Urothelium cell line (cell line): Measurements from ENCODE around the gene GTF3C6.
"Not testable (repeated sequence)": the region's sequence is repeated elsewhere in the genome, so short reads cannot be mapped to it uniquely, and the experiment has no call there.

Experiments used
- DNase-seq: peaks from one replicate; pipeline ENCODE4 v3.0.0; 2011; ENCODE audit warnings: low spot score, mixed read lengths
- FAIRE-seq: peaks from 2 replicates; lab custom pipeline; 2011; peaks lifted over from hg19 to GRCh38; lab: Jason Lieb, UNC

Gene GTF3C6

DNA sequence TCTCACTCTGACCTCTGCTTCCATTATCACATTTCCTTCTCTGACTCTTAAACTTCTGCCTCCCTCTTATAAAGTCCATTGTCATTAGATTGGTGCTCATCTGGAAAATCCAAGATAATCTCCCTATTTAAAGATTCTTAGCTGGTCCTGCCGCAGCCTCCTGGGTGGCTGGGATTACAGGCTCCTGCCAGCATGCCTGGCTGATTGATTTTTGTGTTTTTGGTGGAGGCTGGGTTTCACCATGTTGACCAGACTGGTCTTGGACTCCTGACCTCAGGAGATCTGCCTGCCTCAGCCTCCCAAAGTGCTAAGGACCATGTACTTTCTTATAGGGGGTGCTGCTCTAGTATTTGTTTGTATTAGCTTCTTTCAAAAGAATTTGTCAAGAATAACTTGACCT lies 18.1 kb downstream of the GTF3C6 start:
- DNase-seq (no peak), FAIRE-seq (no peak)

DNA sequence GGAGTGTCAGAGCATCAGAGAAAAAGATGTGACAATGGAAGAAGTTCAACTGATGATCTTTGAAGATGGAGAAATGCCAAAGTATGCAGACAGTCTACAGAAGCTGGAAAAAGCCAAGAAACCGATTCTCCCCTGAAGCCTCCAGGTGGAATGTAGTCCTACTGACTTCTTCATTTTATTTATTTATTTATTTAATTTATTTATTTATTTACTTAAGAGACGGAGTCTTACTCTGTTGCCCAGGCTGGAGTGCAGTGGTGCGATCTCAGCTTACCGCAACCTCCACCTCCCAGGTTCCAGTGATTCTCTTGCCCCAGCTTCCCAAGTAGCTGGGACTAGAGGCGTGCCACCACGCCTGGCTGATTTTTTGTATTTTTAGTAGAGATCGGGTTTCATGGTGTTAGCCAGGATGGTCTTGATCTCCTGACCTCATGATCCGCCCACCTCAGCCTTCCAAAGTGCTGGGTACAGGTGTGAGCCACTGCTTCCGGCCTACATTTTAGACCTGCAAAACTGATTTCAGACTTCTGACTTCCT lies 21.1 kb downstream of the GTF3C6 start:
- DNase-seq (no peak), FAIRE-seq (no peak)

DNA sequence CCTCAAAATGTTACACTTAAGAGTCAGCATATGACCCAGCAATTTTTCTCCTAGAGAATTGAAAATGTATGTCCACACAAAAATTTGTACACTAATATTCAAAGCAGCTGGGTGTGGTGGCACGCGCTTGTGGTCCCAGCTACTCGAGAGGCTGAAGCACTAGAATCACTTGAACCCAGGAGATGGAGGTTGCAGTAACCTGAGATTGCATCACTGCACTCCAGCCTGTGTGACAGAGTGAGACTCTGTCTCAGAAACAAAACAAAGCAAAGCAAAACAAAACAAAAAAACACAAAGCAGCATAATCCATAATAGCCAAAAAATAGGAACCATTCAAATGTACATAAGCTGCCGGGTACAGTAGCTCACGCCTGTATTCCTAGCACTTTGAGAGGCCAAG lies 21.7 kb downstream of the GTF3C6 start:
- FAIRE-seq (no peak), DNase-seq (no peak)

- FAIRE-seq, result no peak
- DNase-seq, result no peak
Observed at GRCh38 chr6:110980648-110981047, 22.1 kb downstream of the GTF3C6 start.

DNA sequence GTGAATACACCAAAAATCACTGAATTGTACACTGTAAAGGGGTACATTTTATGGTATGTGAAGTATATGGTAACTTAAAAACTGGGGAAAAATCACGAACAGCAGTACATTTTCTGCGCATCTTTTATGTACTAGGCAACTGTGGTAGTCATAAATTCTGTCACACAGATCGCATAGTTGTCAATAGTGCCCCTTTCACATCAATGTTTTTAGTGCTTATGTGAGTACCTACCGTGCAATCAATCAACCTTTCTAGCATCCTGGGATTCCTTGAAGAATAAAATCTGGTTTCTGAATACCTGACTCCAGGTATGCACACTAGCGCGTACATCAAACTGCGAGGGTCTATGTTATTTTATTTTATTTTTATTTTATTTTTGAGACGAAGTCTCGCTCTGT lies 22.7 kb downstream of the GTF3C6 start:
- no peak for DNase-seq
- no peak for FAIRE-seq

GRCh38 chr6:110990840-110991576 lies 32.5 kb downstream of the GTF3C6 start:
- FAIRE-seq, result no peak

GRCh38 chr6:110996691-110997090 lies 38.2 kb downstream of the GTF3C6 start:
- FAIRE-seq, result no peak
- DNase-seq, result no peak

More at GRCh38 chr6:110990840-110991576, 32.5 kb downstream of the GTF3C6 start:
- DNase-seq, result no peak

DNA sequence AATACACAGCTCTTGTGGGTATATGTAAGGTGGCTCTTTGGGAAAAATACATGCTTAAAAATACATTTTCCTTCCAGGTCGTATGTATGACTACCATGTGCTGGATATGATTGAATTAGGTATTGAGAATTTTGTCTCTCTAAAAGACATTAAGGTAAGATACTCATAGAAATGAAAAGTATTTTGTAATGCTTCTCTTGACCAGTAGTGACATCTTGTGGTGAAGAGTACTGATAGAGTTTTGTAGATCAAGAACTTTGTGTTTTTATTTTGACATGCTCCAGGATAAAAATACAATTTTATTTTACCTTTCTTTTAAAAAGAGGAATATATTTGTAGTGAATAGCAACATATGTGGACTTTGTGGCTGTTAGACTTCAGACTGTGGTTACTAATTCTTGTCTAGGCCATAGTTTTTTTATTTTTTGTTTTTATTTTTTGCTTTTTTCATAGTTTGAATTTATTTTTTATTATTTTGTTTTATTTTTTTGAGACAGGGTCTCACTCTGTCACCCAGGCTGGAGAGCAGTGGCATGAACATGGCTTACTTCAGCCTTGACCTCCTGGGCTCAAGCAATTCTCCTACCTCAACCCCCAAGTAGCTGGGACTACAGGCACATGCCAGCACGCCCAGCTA lies 41.2 kb downstream of the GTF3C6 start:
- FAIRE-seq, result no peak
- DNase-seq, result no peak

DNA sequence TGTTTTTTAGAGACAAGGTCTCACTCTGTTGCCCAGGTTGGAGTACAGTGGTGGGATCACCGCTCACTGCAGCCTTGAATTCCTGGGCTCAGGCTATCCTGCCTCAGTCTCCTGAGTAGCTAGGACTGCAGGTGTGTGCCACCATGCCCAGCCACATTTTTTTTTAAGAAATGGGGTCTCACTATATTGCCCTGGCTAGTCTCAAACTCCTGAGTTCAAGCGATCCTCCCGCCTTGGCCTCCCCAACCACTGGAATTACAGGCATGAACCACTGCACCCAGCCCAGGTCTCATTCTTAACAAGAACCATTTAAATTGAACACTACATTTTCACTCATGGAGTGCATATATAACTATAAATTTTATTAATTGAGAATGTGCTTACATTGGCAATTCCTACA lies 43.8 kb downstream of the GTF3C6 start:
- DNase-seq (no peak), FAIRE-seq (no peak)

- DNase-seq, result peak; percentile 28
- FAIRE-seq, result no peak
Observed at GRCh38 chr6:111011360-111012142, 53.0 kb downstream of the GTF3C6 start.

GRCh38 chr6:111012143-111012452 lies 53.6 kb downstream of the GTF3C6 start:
- no peak for DNase-seq
- no peak for FAIRE-seq

GRCh38 chr6:111012520-111012919 lies 54.0 kb downstream of the GTF3C6 start:
- FAIRE-seq, DNase-seq: not testable (repeated sequence)

DNA sequence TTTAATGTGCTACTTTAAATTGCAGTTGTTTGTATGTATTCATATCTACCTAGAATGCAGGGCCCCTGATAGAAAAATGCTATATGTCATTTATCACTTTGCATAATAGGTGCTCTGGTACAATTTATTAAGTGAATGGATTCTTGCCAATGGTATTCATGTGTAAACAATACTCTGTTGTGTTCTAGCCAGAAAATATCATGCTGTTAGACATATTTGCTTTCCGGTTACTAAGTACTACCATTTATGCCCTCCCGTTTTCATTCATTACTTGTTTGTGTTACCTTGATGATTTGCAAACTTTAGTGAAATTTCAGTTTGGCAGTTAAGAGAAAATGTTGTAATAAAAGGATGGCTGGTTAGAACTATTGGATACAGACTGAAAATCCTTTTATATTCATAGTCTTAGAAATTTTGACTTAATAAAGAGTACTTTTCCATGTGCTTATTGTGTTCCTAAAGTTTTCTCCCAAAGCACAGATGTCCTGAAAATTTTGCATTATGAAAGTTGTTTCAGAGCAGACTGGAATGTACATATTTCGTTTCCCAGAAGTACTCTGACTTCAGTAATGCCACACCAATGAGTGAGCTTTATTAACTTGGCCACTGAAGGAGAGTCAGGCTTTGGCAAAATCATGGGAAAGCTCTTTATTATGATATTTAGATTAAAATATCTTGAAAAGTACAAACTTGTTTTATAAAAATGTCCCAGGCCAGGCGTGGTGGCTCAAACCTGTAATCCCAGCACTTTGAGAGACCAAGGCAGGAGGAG lies 54.8 kb downstream of the GTF3C6 start:
- DNase-seq (no peak), FAIRE-seq (no peak)

GRCh38 chr6:111015389-111016124 lies 57.1 kb downstream of the GTF3C6 start:
- DNase-seq (no peak), FAIRE-seq (no peak)

- not testable (repeated sequence) for DNase-seq, FAIRE-seq
Observed at GRCh38 chr6:111017241-111017640, 58.7 kb downstream of the GTF3C6 start.
